CD14-positive monocyte (primary cell): ENCODE results near the gene AGFG2. TPM values are rescaled to one million over a fixed set of nuclear protein-coding genes. Genes with fewer than 3 reads are reported as not detected.
A peak's percentile ranks its signal among the peaks of the same experiment; 100 is the strongest.
"Not testable (repeated sequence)": the region's sequence is repeated elsewhere in the genome, so short reads cannot be mapped to it uniquely, and the experiment has no call there.

ENCODE experiments used
- DNase-seq, 3 donors: peaks; one replicate each; pipeline ENCODE4 v3.0.0-alpha.2; 2011 to 2022
- H2AFZ ChIP-seq: 2 replicates; pipeline ENCODE4 v1.6.0; 2012; ENCODE audit warnings: mild to moderate bottlenecking, low read depth, low read length, inconsistent platforms; ENCODE audit not compliant: insufficient read depth, poor library complexity, severe bottlenecking
- H3K27ac ChIP-seq, 2 donors: 1 replicate in 1 of 2; 2 replicates in 1 of 2; pipeline ENCODE4 v1.5.1; 2012 to 2013; ENCODE audit warnings: low read length in 2 of 2, control low read depth in 1 of 2, inconsistent platforms in 1 of 2, low read depth in 1 of 2, mild to moderate bottlenecking in 1 of 2
- H3K27me3 ChIP-seq, 2 donors: one replicate each; pipeline versions ENCODE4 v1.6.0 to v1.6.1; 2011 to 2013; ENCODE audit warnings: low read length in 2 of 2; ENCODE audit not compliant: control insufficient read depth in 2 of 2, insufficient read depth in 2 of 2
- H3K36me3 ChIP-seq, 2 donors: replicated peaks in 1 of 2; 1 replicate in 1 of 2; 2 replicates in 1 of 2; pipeline versions ENCODE4 v1.5.1 to v1.6.1; 2012 to 2013; ENCODE audit warnings: low read length in 2 of 2, control low read depth in 1 of 2, inconsistent platforms in 1 of 2, mild to moderate bottlenecking in 1 of 2; ENCODE audit not compliant: insufficient read depth in 2 of 2, control insufficient read depth in 1 of 2
- H3K4me1 ChIP-seq, 2 donors: 1 replicate in 1 of 2; 2 replicates in 1 of 2; pipeline versions ENCODE4 v1.5.1 to v1.6.1; 2012 to 2013; ENCODE audit warnings: low read length in 2 of 2, control low read depth in 1 of 2, inconsistent platforms in 1 of 2, mild to moderate bottlenecking in 1 of 2, moderate library complexity in 1 of 2; ENCODE audit not compliant: insufficient read depth in 2 of 2, control insufficient read depth in 1 of 2
- H3K4me2 ChIP-seq: replicated peaks from 2 replicates; pipeline ENCODE3; 2012; ENCODE audit warnings: low read length, moderate library complexity, mild to moderate bottlenecking; ENCODE audit not compliant: poor library complexity, severe bottlenecking; ENCODE audit errors: extremely low read depth
- H3K4me3 ChIP-seq, 3 experiments: fragments of 200-600 bp in 1 of 3; sonication (generic) in 1 of 3; replicated peaks in 1 of 3; 1 replicate in 2 of 3; 2 replicates in 1 of 3; pipeline ENCODE4 v1.5.1; 2011 to 2013; ENCODE audit warnings: low read length in 3 of 3, mild to moderate bottlenecking in 3 of 3, control low read depth in 2 of 3, low read depth in 2 of 3, inconsistent platforms in 1 of 3, moderate library complexity in 1 of 3
- H3K79me2 ChIP-seq: 2 replicates; pipeline ENCODE4 v1.6.0; 2012; ENCODE audit warnings: mild to moderate bottlenecking, control low read depth, inconsistent platforms, low read length, moderate library complexity; ENCODE audit not compliant: insufficient read depth
- H3K9ac ChIP-seq: 2 replicates; pipeline ENCODE4 v1.6.0; 2017; ENCODE audit warnings: low read length, mild to moderate bottlenecking; ENCODE audit not compliant: insufficient read depth, poor library complexity, severe bottlenecking
- H3K9me3 ChIP-seq, 2 donors: replicated peaks in 1 of 2; 1 replicate in 1 of 2; 2 replicates in 1 of 2; pipeline versions ENCODE4 v1.5.1 to v1.6.1; 2012 to 2013; ENCODE audit warnings: low read length in 2 of 2, control low read depth in 1 of 2; ENCODE audit not compliant: control insufficient read depth in 1 of 2, insufficient read depth in 1 of 2
- H4K20me1 ChIP-seq: 2 replicates; pipeline ENCODE4 v1.6.0; 2012; ENCODE audit warnings: mild to moderate bottlenecking, low read length, control low read depth, moderate library complexity; ENCODE audit not compliant: insufficient read depth
- H3K27ac Mint-ChIP-seq, 7 donors: one replicate each; pipeline ENCODE4 v1.8.0; 2020; ENCODE audit warnings: mild to moderate bottlenecking in 7 of 7, mixed read lengths in 7 of 7, moderate library complexity in 6 of 7, inconsistent platforms in 2 of 7
- H3K27me3 Mint-ChIP-seq, 3 donors: one replicate each; pipeline ENCODE4 v1.8.0; 2021 to 2022; ENCODE audit warnings: low read depth in 3 of 3, mild to moderate bottlenecking in 3 of 3, mixed read lengths in 3 of 3, moderate library complexity in 3 of 3, inconsistent platforms in 1 of 3
- H3K36me3 Mint-ChIP-seq, 2 donors: one replicate each; pipeline ENCODE4 v1.8.0; 2020; ENCODE audit warnings: mixed read lengths in 2 of 2, inconsistent platforms in 1 of 2, mild to moderate bottlenecking in 1 of 2
- H3K4me1 Mint-ChIP-seq: one replicate; pipeline ENCODE4 v1.8.0; 2020; ENCODE audit warnings: mild to moderate bottlenecking, mixed read lengths
- H3K4me3 Mint-ChIP-seq, 2 donors: one replicate each; pipeline ENCODE4 v1.8.0; 2020; ENCODE audit warnings: mild to moderate bottlenecking in 2 of 2, mixed read lengths in 2 of 2, moderate library complexity in 1 of 2
- H3K9me3 Mint-ChIP-seq, 7 donors: one replicate each; pipeline ENCODE4 v1.8.0; 2020 to 2022; ENCODE audit warnings: mixed read lengths in 7 of 7, mild to moderate bottlenecking in 6 of 7, moderate library complexity in 6 of 7, inconsistent platforms in 2 of 7
- CTCF ChIP-seq: fragments of 200-600 bp; IDR thresholded peaks from one replicate; pipeline ENCODE4 v1.8.0; 2022; ENCODE audit warnings: antibody characterized with exemption, mild to moderate bottlenecking
- WGBS: methylation state at CpG from one replicate; pipeline ENCODE4 v1.1.5; 2013; ENCODE audit warnings: missing lambda C conversion rate; ENCODE audit not compliant: insufficient coverage; 5-methylcytosine and 5-hydroxymethylcytosine counted together
- intact Hi-C, 2 donors: fragments of 100-400 bp; cut with micrococcal nuclease; formaldehyde crosslinking; loops; one replicate each; pipeline versions ENCODE4 v1.15.0 to v1.15.1; 2023
- polyA plus RNA-seq, 3 donors: library from polyadenylated mRNA; depleted of rRNA in 1 of 3; unstranded in 2 of 3; stranded (reverse) in 1 of 3; fragments of 300-500 nt in 2 of 3; fragments of >200 nt in 1 of 3; fragmentation: Illumina TruSeq in 2 of 3; gene quantifications; 1 replicate in 2 of 3; 2 replicates in 1 of 3; pipeline ENCODE4 v1.2.3, GENCODE V29; 2012 to 2021

The AGFG2 gene
- polyA plus RNA-seq, 3 donors, result 1.3 to 1.8 (median 1.8) TPM

DNA sequence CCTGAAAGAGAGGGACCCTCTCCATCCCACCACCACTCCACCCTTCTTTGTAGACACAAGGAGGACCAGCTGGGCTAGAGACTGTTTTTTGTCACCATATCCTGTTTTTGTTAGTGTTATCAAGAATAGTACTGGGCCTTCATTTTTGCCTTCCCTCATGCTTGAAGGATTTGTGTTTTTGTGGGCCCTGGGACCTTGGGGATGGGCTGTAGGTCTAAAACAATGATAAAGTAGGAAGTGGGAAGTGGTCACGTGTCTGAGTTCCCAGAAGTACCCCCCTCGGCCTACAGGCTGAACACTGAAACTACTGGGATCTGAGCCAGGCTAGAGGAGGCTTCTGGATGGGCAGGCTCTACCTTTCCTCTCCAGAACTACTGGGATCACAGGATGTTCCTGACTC, 8.9 kb downstream of the AGFG2 start:
- no peaks in the 10 kb centered on the region for H3K9me3 ChIP-seq
- no peak overlapping the region for H3K4me3 ChIP-seq
- intact Hi-C loops, result loop anchor here in 1 of 2 donors (5.0 kb wide), 1 partner anchor 36 kb away; no protein-coding TSS in a partner anchor
- peak in 2 of 3 donors; percentile 25 for DNase-seq
- Mint-ChIP-seq H3K27ac (peak overlapping the region in 3 of 7 donors; percentile 59 to 74 (median 63)), H3K36me3 (peaks cover 3 to 8% of the 10 kb centered on the region in 2 donors), H3K4me3 (no peak overlapping the region), H3K27me3 (peaks cover 0 to 2% (median 0%) of the 10 kb centered on the region in 3 donors), H3K9me3 (peaks cover 0 to 2% (median 0%) of the 10 kb centered on the region in 7 donors), H3K4me1 (peaks cover 20% of the 10 kb centered on the region)
- H3K4me1 ChIP-seq, result peaks cover 10 to 24% of the 10 kb centered on the region in 2 donors
- no peak for TF ChIP-seq CTCF
- no peaks in the 10 kb centered on the region for H4K20me1 ChIP-seq
- H3K4me2 ChIP-seq, result no peak overlapping the region
- H2AFZ ChIP-seq, result no peak overlapping the region
- H3K27ac ChIP-seq, result no peak overlapping the region
- H3K79me2 ChIP-seq, result no peaks in the 10 kb centered on the region
- no CpG with 5 or more reads among the region's 2 CpGs for WGBS
- H3K9ac ChIP-seq, result no peak overlapping the region
- no peaks in the 10 kb centered on the region for H3K36me3 ChIP-seq
- H3K27me3 ChIP-seq, result no peaks in the 10 kb centered on the region

GRCh38 chr7:100548446-100548845, 9.4 kb downstream of the AGFG2 start:
- H2AFZ ChIP-seq, H3K4me3 ChIP-seq, H3K9ac ChIP-seq: not testable (repeated sequence)

More at GRCh38 chr7:100548446-100548845, 9.4 kb downstream of the AGFG2 start:
- H3K27me3 ChIP-seq, DNase-seq, H3K4me2 ChIP-seq, H3K4me3 Mint-ChIP-seq, H3K36me3 Mint-ChIP-seq, H3K27me3 Mint-ChIP-seq, H3K27ac ChIP-seq, H4K20me1 ChIP-seq, H3K9me3 Mint-ChIP-seq, H3K36me3 ChIP-seq, H3K9me3 ChIP-seq, H3K79me2 ChIP-seq: not testable (repeated sequence)
- 100% methylated on average over 1 of the region's 5 CpGs for WGBS
- H3K4me1 ChIP-seq, result peaks cover 10 to 24% of the 10 kb centered on the region in 2 donors
- Mint-ChIP-seq H3K4me1 (peaks cover 20% of the 10 kb centered on the region), H3K27ac (peak overlapping the region in 1 of 7 donors; percentile 58)
- intact Hi-C loops, result loop anchor here in 1 of 2 donors (5.0 kb wide), 1 partner anchor 36 kb away; no protein-coding TSS in a partner anchor
